Anterior cingulate cortex (tissue), 58 donors: Measurements from ENCODE around the gene TFF2.

Experiments used
- DNase-seq, 58 donors: peaks; one replicate each; lab custom pipeline; 2025; lab: John Stamatoyannopoulos, UW

TFF2 gene

GRCh38 chr21:42384989-42385388 is 34.2 kb upstream of the TFF2 start:
- DNase-seq, result no peak

- no peak for DNase-seq
These were observed 33.6 kb upstream of the TFF2 start for GRCh38 chr21:42384156-42384945.

- no peak for DNase-seq
These were observed 32.5 kb upstream of the TFF2 start for GRCh38 chr21:42383331-42383730.

GRCh38 chr21:42382915-42383314 is 32.1 kb upstream of the TFF2 start:
- DNase-seq, result no peak

GRCh38 chr21:42381347-42381984 is 30.7 kb upstream of the TFF2 start:
- DNase-seq, result no peak

- DNase-seq, result no peak
These were observed 28.8 kb upstream of the TFF2 start for GRCh38 chr21:42379426-42380215.

- no peak for DNase-seq
These were observed 27.6 kb upstream of the TFF2 start for GRCh38 chr21:42378418-42378817.

- no peak for DNase-seq
These were observed 27.2 kb upstream of the TFF2 start for GRCh38 chr21:42377951-42378340.

- no peak for DNase-seq
These were observed 26.6 kb upstream of the TFF2 start for GRCh38 chr21:42377211-42377950.

- no peak for DNase-seq
These were observed 25.7 kb upstream of the TFF2 start for GRCh38 chr21:42376338-42376982.

- DNase-seq, result no peak
These were observed 25.2 kb upstream of the TFF2 start for GRCh38 chr21:42375966-42376337.

- DNase-seq, result no peak
These were observed 24.7 kb upstream of the TFF2 start for GRCh38 chr21:42375506-42375905.

GRCh38 chr21:42374864-42375499 is 24.2 kb upstream of the TFF2 start:
- no peak for DNase-seq

GRCh38 chr21:42374457-42374856 is 23.7 kb upstream of the TFF2 start:
- no peak for DNase-seq

- no peak for DNase-seq
These were observed 23.2 kb upstream of the TFF2 start for GRCh38 chr21:42373908-42374455.

GRCh38 chr21:42373196-42373907 is 22.6 kb upstream of the TFF2 start:
- no peak for DNase-seq

GRCh38 chr21:42370894-42371654 is 20.3 kb upstream of the TFF2 start:
- DNase-seq, result no peak

GRCh38 chr21:42369821-42370220 is 19.0 kb upstream of the TFF2 start:
- DNase-seq, result no peak
